ENCODE results near the gene CACHD1.

CACHD1 gene

GRCh38 chr1:64482720-64483119 lies 12.8 kb downstream of the CACHD1 start:
- no peak for DNase-seq
- Mint-ChIP-seq H3K9me3 (no peaks in the 10 kb centered on the region), H3K4me1 (no peaks in the 10 kb centered on the region), H3K27ac (no peak overlapping the region), H3K4me3 (no peak overlapping the region), H3K27me3 (no peaks in the 10 kb centered on the region)
- peak; percentile 80 for ATAC-seq

- no peak for ATAC-seq
- peaks cover 2% of the 10 kb centered on the region for H3K4me1 Mint-ChIP-seq
Measured at GRCh38 chr1:64483731-64484414, 13.9 kb downstream of the CACHD1 start.

GRCh38 chr1:64484651-64485050 lies 14.7 kb downstream of the CACHD1 start:
- Mint-ChIP-seq H3K27me3 (no peaks in the 10 kb centered on the region), H3K27ac (no peak overlapping the region), H3K9me3 (no peaks in the 10 kb centered on the region), H3K4me1 (peaks cover 9% of the 10 kb centered on the region), H3K4me3 (no peak overlapping the region)
- DNase-seq (no peak), ATAC-seq (no peak)

More at GRCh38 chr1:64483731-64484414, 13.9 kb downstream of the CACHD1 start:
- H3K27ac Mint-ChIP-seq: peak overlapping the region in 1 of 2 donors; percentile 63
- no peak for DNase-seq
- no peaks in the 10 kb centered on the region for H3K9me3 Mint-ChIP-seq
- no peaks in the 10 kb centered on the region for H3K27me3 Mint-ChIP-seq
- H3K4me3 Mint-ChIP-seq: no peak overlapping the region

GRCh38 chr1:64486193-64486592 lies 16.3 kb downstream of the CACHD1 start:
- no peak for ATAC-seq
- no peaks in the 10 kb centered on the region for H3K27me3 Mint-ChIP-seq
- DNase-seq: no peak
- peaks cover 22% of the 10 kb centered on the region for H3K4me1 Mint-ChIP-seq
- no peak overlapping the region for H3K4me3 Mint-ChIP-seq
- H3K27ac Mint-ChIP-seq: no peak overlapping the region
- H3K9me3 Mint-ChIP-seq: no peaks in the 10 kb centered on the region

- no peak for DNase-seq
- Mint-ChIP-seq H3K4me1 (peaks cover 27% of the 10 kb centered on the region), H3K9me3 (no peaks in the 10 kb centered on the region), H3K4me3 (no peak overlapping the region), H3K27ac (no peak overlapping the region), H3K27me3 (no peaks in the 10 kb centered on the region)
- no peak for ATAC-seq
Measured at GRCh38 chr1:64487061-64487460, 17.1 kb downstream of the CACHD1 start.

- H3K27ac Mint-ChIP-seq: no peak overlapping the region
- ATAC-seq (no peak), DNase-seq (no peak)
- H3K4me3 Mint-ChIP-seq: no peak overlapping the region
- no peaks in the 10 kb centered on the region for H3K27me3 Mint-ChIP-seq
- H3K4me1 Mint-ChIP-seq: peaks cover 28% of the 10 kb centered on the region
- no peaks in the 10 kb centered on the region for H3K9me3 Mint-ChIP-seq
Measured at GRCh38 chr1:64488862-64489261, 18.9 kb downstream of the CACHD1 start.

- Mint-ChIP-seq H3K27me3 (no peaks in the 10 kb centered on the region), H3K4me1 (peaks cover 36% of the 10 kb centered on the region), H3K27ac (no peak overlapping the region), H3K4me3 (no peak overlapping the region), H3K9me3 (no peaks in the 10 kb centered on the region)
- DNase-seq: no peak
- no peak for ATAC-seq
Measured at GRCh38 chr1:64489707-64490106, 19.8 kb downstream of the CACHD1 start.

GRCh38 chr1:64490213-64490818 lies 20.4 kb downstream of the CACHD1 start:
- H3K9me3 Mint-ChIP-seq: no peaks in the 10 kb centered on the region
- ATAC-seq (no peak), DNase-seq (no peak)
- H3K27ac Mint-ChIP-seq: peak overlapping the region in 1 of 2 donors; percentile 48
- peak overlapping the region in 1 of 2 donors; percentile 42 for H3K4me3 Mint-ChIP-seq
- no peaks in the 10 kb centered on the region for H3K27me3 Mint-ChIP-seq
- peaks cover 41% of the 10 kb centered on the region for H3K4me1 Mint-ChIP-seq

GRCh38 chr1:64492424-64492823 lies 22.5 kb downstream of the CACHD1 start:
- Mint-ChIP-seq H3K9me3 (no peaks in the 10 kb centered on the region), H3K4me3 (no peak overlapping the region), H3K27ac (no peak overlapping the region), H3K4me1 (peaks cover 47% of the 10 kb centered on the region), H3K27me3 (no peaks in the 10 kb centered on the region)
- ATAC-seq: no peak
- DNase-seq: no peak

GRCh38 chr1:64493831-64494230 lies 23.9 kb downstream of the CACHD1 start:
- Mint-ChIP-seq H3K27me3 (no peaks in the 10 kb centered on the region), H3K9me3 (no peaks in the 10 kb centered on the region), H3K4me3 (no peak overlapping the region), H3K4me1 (peaks cover 46% of the 10 kb centered on the region), H3K27ac (no peak overlapping the region)
- DNase-seq (no peak), ATAC-seq (no peak)

- Mint-ChIP-seq H3K4me1 (peaks cover 38% of the 10 kb centered on the region), H3K27ac (no peak overlapping the region), H3K4me3 (peak overlapping the region in 1 of 2 donors; percentile 19), H3K9me3 (no peaks in the 10 kb centered on the region), H3K27me3 (no peaks in the 10 kb centered on the region)
- DNase-seq: peak in 1 of 2 donors; percentile 20
- ATAC-seq: peak; percentile 93
Measured at GRCh38 chr1:64494659-64495058, 24.7 kb downstream of the CACHD1 start.

- DNase-seq (no peak), ATAC-seq (no peak)
- Mint-ChIP-seq H3K4me3 (no peak overlapping the region), H3K9me3 (no peaks in the 10 kb centered on the region), H3K27ac (no peak overlapping the region), H3K27me3 (no peaks in the 10 kb centered on the region), H3K4me1 (peaks cover 28% of the 10 kb centered on the region)
Measured at GRCh38 chr1:64495878-64496277, 25.9 kb downstream of the CACHD1 start.

- no peak for DNase-seq
- Mint-ChIP-seq H3K27ac (no peak overlapping the region), H3K27me3 (no peaks in the 10 kb centered on the region), H3K4me1 (peaks cover 21% of the 10 kb centered on the region), H3K9me3 (no peaks in the 10 kb centered on the region), H3K4me3 (no peak overlapping the region)
- no peak for ATAC-seq
Measured at GRCh38 chr1:64496606-64497005, 26.7 kb downstream of the CACHD1 start.

GRCh38 chr1:64497088-64497883 lies 27.4 kb downstream of the CACHD1 start:
- DNase-seq: no peak
- Mint-ChIP-seq H3K27me3 (no peaks in the 10 kb centered on the region), H3K4me3 (no peak overlapping the region), H3K9me3 (no peaks in the 10 kb centered on the region), H3K27ac (no peak overlapping the region), H3K4me1 (peaks cover 20% of the 10 kb centered on the region)
- no peak for ATAC-seq

GRCh38 chr1:64498325-64498724 lies 28.4 kb downstream of the CACHD1 start:
- DNase-seq (no peak), ATAC-seq (no peak)
- Mint-ChIP-seq H3K9me3 (no peaks in the 10 kb centered on the region), H3K27ac (no peak overlapping the region), H3K27me3 (no peaks in the 10 kb centered on the region), H3K4me3 (no peak overlapping the region), H3K4me1 (peaks cover 20% of the 10 kb centered on the region)

GRCh38 chr1:64499011-64499410 lies 29.1 kb downstream of the CACHD1 start:
- ATAC-seq (no peak), DNase-seq (no peak)
- H3K4me3 Mint-ChIP-seq: no peak overlapping the region
- no peaks in the 10 kb centered on the region for H3K9me3 Mint-ChIP-seq
- H3K27ac Mint-ChIP-seq: no peak overlapping the region
- no peaks in the 10 kb centered on the region for H3K27me3 Mint-ChIP-seq
- H3K4me1 Mint-ChIP-seq: peaks cover 18% of the 10 kb centered on the region
